Neural progenitor cell (in vitro differentiated cells): ENCODE measurements around the gene MEIOSIN. TPM values are rescaled to one million over a fixed set of nuclear protein-coding genes. Genes with fewer than 3 reads are reported as not detected.

Experiments
- DNase-seq: peaks from one replicate; pipeline ENCODE4 v3.0.0-alpha.2; 2016; ENCODE audit warnings: low spot score
- H2AFZ ChIP-seq: fragments of 200-600 bp; sonication (generic); replicated peaks from 2 replicates; pipeline ENCODE4 v1.6.1; 2016; ENCODE audit warnings: antibody characterized with exemption
- H3F3A ChIP-seq: fragments of 200-600 bp; sonication (generic); 2 replicates; pipeline ENCODE4 v1.6.1; 2016; ENCODE audit warnings: antibody characterized with exemption, low read depth
- H3K27ac ChIP-seq: fragments of 200-600 bp; sonication (generic); 2 replicates; pipeline ENCODE4 v1.5.1; 2016; ENCODE audit warnings: mild to moderate bottlenecking
- H3K27me3 ChIP-seq: fragments of 200-600 bp; sonication (generic); 2 replicates; pipeline ENCODE4 v1.6.1; 2016; ENCODE audit warnings: mild to moderate bottlenecking, moderate library complexity
- H3K36me3 ChIP-seq: fragments of 200-600 bp; sonication (generic); 2 replicates; pipeline ENCODE4 v1.5.1; 2016
- H3K4me1 ChIP-seq: fragments of 200-600 bp; sonication (generic); 2 replicates; pipeline ENCODE4 v1.6.1; 2016; ENCODE audit warnings: mixed run types
- H3K4me2 ChIP-seq: fragments of 200-600 bp; sonication (generic); 2 replicates; pipeline ENCODE4 v1.6.1; 2016
- H3K4me3 ChIP-seq: fragments of 200-600 bp; sonication (generic); 2 replicates; pipeline ENCODE4 v1.5.1; 2016
- H3K79me2 ChIP-seq: fragments of 200-600 bp; sonication (generic); 2 replicates; pipeline ENCODE4 v1.6.1; 2016; ENCODE audit warnings: low read depth
- H3K9ac ChIP-seq: fragments of 200-600 bp; sonication (generic); 2 replicates; pipeline ENCODE4 v1.6.1; 2016
- H3K9me3 ChIP-seq: fragments of 200-600 bp; sonication (generic); 2 replicates; pipeline ENCODE4 v1.5.1; 2016; ENCODE audit warnings: low read depth
- H4K20me1 ChIP-seq: fragments of 200-600 bp; sonication (generic); 2 replicates; pipeline ENCODE4 v1.6.1; 2016; ENCODE audit warnings: low read depth
- H3K27ac Mint-ChIP-seq: 3 replicates; pipeline ENCODE4 v1.8.0; 2021; ENCODE audit warnings: mixed read lengths
- H3K27me3 Mint-ChIP-seq: 2 replicates; pipeline ENCODE4 v1.8.0; 2022; ENCODE audit warnings: low read depth, mild to moderate bottlenecking, inconsistent platforms, moderate library complexity, mixed read lengths; ENCODE audit not compliant: insufficient read depth
- H3K36me3 Mint-ChIP-seq: 3 replicates; pipeline ENCODE4 v1.8.0; 2021; ENCODE audit warnings: mixed read lengths
- H3K4me1 Mint-ChIP-seq: 3 replicates; pipeline ENCODE4 v1.8.0; 2021; ENCODE audit warnings: mixed read lengths
- H3K4me3 Mint-ChIP-seq: 3 replicates; pipeline ENCODE4 v1.8.0; 2021; ENCODE audit warnings: mild to moderate bottlenecking, moderate library complexity, mixed read lengths
- H3K9me3 Mint-ChIP-seq: 3 replicates; pipeline ENCODE4 v1.8.0; 2020; ENCODE audit warnings: mixed read lengths
- CTCF ChIP-seq: fragments of 200-600 bp; sonication (generic); IDR thresholded peaks from 2 replicates; pipeline ENCODE4 v1.5.1; 2017; ENCODE audit warnings: antibody characterized with exemption, mild to moderate bottlenecking
- EZH2 ChIP-seq: fragments of 200-600 bp; sonication (generic); IDR thresholded peaks from 2 replicates; pipeline ENCODE4 v1.6.1; 2017; ENCODE audit warnings: antibody characterized with exemption, mild to moderate bottlenecking, moderate library complexity
- EZH2phosphoT487 ChIP-seq: fragments of 200-600 bp; sonication (generic); IDR thresholded peaks from 2 replicates; pipeline ENCODE4 v1.6.1; 2017; ENCODE audit warnings: antibody characterized with exemption
- total RNA-seq: library from RNA; depleted of rRNA; stranded (reverse); fragments of >200 nt; gene quantifications from 2 replicates; pipeline ENCODE4 v1.2.3, GENCODE V29; 2015; ENCODE audit warnings: low replicate concordance

The MEIOSIN gene
- total RNA-seq, 1 donor from 2014 or later = not detected

GRCh38 chr19:45789035-45789786, 56.0 kb downstream of the MEIOSIN start:
- Histone ChIP-seq H3K27me3 (no peaks in the 10 kb centered on the region), H3K79me2 (peaks cover 28% of the 10 kb centered on the region), H3K9me3 (no peaks in the 10 kb centered on the region), H2AFZ (no peak overlapping the region), H3K4me1 (peaks cover 9% of the 10 kb centered on the region), H3F3A (peaks cover 4% of the 10 kb centered on the region), H4K20me1 (peaks cover 35% of the 10 kb centered on the region), H3K9ac (no peak overlapping the region), H3K36me3 (no peaks in the 10 kb centered on the region), H3K4me3 (no peak overlapping the region), H3K27ac (no peak overlapping the region), H3K4me2 (no peak overlapping the region)
- TF ChIP-seq EZH2 (no peak), EZH2phosphoT487 (no peak), CTCF (no peak)
- Mint-ChIP-seq H3K4me3 (no peak overlapping the region), H3K27ac (no peak overlapping the region), H3K36me3 (peaks cover 26% of the 10 kb centered on the region), H3K27me3 (peaks cover 10% of the 10 kb centered on the region), H3K4me1 (peaks cover 27% of the 10 kb centered on the region), H3K9me3 (no peaks in the 10 kb centered on the region)
- no peak for DNase-seq

- peaks cover 26% of the 10 kb centered on the region for H3K36me3 Mint-ChIP-seq
- peaks cover 32% of the 10 kb centered on the region for H3K4me1 Mint-ChIP-seq
- Histone ChIP-seq H2AFZ (no peak overlapping the region), H3K36me3 (no peaks in the 10 kb centered on the region), H3K9ac (no peak overlapping the region), H3K27me3 (no peaks in the 10 kb centered on the region), H3K4me3 (no peak overlapping the region), H3K4me1 (peaks cover 9% of the 10 kb centered on the region), H3K27ac (no peak overlapping the region), H3K4me2 (peak overlapping the region; percentile 99), H3F3A (peaks cover 4% of the 10 kb centered on the region), H3K79me2 (peaks cover 28% of the 10 kb centered on the region), H3K9me3 (no peaks in the 10 kb centered on the region), H4K20me1 (peaks cover 20% of the 10 kb centered on the region)
- H3K27me3 Mint-ChIP-seq = peaks cover 16% of the 10 kb centered on the region
- H3K9me3 Mint-ChIP-seq = no peaks in the 10 kb centered on the region
- no peak for TF ChIP-seq EZH2phosphoT487
- no peak for TF ChIP-seq EZH2
- no peak for TF ChIP-seq CTCF
- no peak for DNase-seq
- H3K4me3 Mint-ChIP-seq = peak overlapping the region; percentile 98
- H3K27ac Mint-ChIP-seq = no peak overlapping the region
These were observed 57.7 kb downstream of the MEIOSIN start for GRCh38 chr19:45790942-45791341.

GRCh38 chr19:45791744-45792469, 58.7 kb downstream of the MEIOSIN start:
- no peak for DNase-seq
- peaks cover 9% of the 10 kb centered on the region for H3K4me1 ChIP-seq
- Mint-ChIP-seq H3K27me3 (peaks cover 18% of the 10 kb centered on the region), H3K27ac (peak overlapping the region; percentile 85), H3K9me3 (no peaks in the 10 kb centered on the region), H3K4me1 (peaks cover 32% of the 10 kb centered on the region), H3K36me3 (peaks cover 23% of the 10 kb centered on the region), H3K4me3 (peak overlapping the region; percentile 98)
- TF ChIP-seq EZH2phosphoT487 (no peak), CTCF (no peak), EZH2 (no peak)
- peaks cover 14% of the 10 kb centered on the region for H4K20me1 ChIP-seq
- no peak overlapping the region for H3K27ac ChIP-seq
- H3F3A ChIP-seq = peaks cover 4% of the 10 kb centered on the region
- H3K9me3 ChIP-seq = no peaks in the 10 kb centered on the region
- peak overlapping the region; percentile 87 for H3K9ac ChIP-seq
- H2AFZ ChIP-seq = no peak overlapping the region
- H3K27me3 ChIP-seq = no peaks in the 10 kb centered on the region
- H3K4me3 ChIP-seq = peak overlapping the region; percentile 100
- H3K79me2 ChIP-seq = peaks cover 28% of the 10 kb centered on the region
- H3K4me2 ChIP-seq = peak overlapping the region; percentile 99
- H3K36me3 ChIP-seq = no peaks in the 10 kb centered on the region
